Mucosa of descending colon (tissue), 3 donors: ENCODE data around the gene BPIFB4. TPM values are rescaled to one million over a fixed set of nuclear protein-coding genes. Genes with fewer than 3 reads are reported as not detected.

Experiments
- ATAC-seq: fragments of 200-7000 bp; cut with Tn5 transposase; one replicate; pipeline ENCODE4 v1.9.1; 2020; ENCODE audit warnings: mild to moderate bottlenecking, moderate library complexity
- DNase-seq, 3 donors: peaks; one replicate each; pipeline ENCODE4 v3.0.0-alpha.2; 2020
- H3K36me3 ChIP-seq: fragments of 200-600 bp; one replicate; pipeline ENCODE4 v1.8.0; 2021; ENCODE audit warnings: low read depth, mild to moderate bottlenecking
- H3K4me1 ChIP-seq: fragments of 200-600 bp; one replicate; pipeline ENCODE4 v1.8.0; 2021; ENCODE audit warnings: low read depth, mild to moderate bottlenecking
- H3K4me3 ChIP-seq: fragments of 200-600 bp; one replicate; pipeline ENCODE4 v1.8.0; 2021; ENCODE audit warnings: mild to moderate bottlenecking
- H3K9me3 ChIP-seq: fragments of 200-600 bp; one replicate; pipeline ENCODE4 v1.8.0; 2021; ENCODE audit warnings: mild to moderate bottlenecking
- intact Hi-C, 2 donors: fragments of 100-400 bp; cut with DNase I in 1 of 2; cut with micrococcal nuclease in 1 of 2; formaldehyde crosslinking; loops; one replicate each; pipeline versions ENCODE4 v1.11.0 to v1.11.1; 2022; cut with DNase I, micrococcal nuclease
- total RNA-seq, 3 donors: library from RNA; stranded (reverse); fragmentation: NEBNext Ultra II Directional in 2 of 3; extraction: Animal tissue kit (Norgen Biotek cat#: 25700) in 2 of 3; gene quantifications; one replicate each; pipeline versions ENCODE4 v1.2.1 to v1.2.4, GENCODE V29; 2021 to 2023
- TF ChIP-seq, protein P1 (sequence below): fragments of 200-600 bp; IDR thresholded peaks from one replicate; pipeline ENCODE4 v1.8.0; 2022; ENCODE audit warnings: antibody characterized with exemption, mild to moderate bottlenecking
- donor health status: DM: no; HTN: no; CAD: no; lungs with moderate emphysema.
- donor health status: DM: no; HTN: no; CAD: no.
- donor health status: DM: no; HTN: yes; CAD: no.

Gene BPIFB4
- total RNA-seq, 3 donors from 2014 or later: not detected

DNA sequence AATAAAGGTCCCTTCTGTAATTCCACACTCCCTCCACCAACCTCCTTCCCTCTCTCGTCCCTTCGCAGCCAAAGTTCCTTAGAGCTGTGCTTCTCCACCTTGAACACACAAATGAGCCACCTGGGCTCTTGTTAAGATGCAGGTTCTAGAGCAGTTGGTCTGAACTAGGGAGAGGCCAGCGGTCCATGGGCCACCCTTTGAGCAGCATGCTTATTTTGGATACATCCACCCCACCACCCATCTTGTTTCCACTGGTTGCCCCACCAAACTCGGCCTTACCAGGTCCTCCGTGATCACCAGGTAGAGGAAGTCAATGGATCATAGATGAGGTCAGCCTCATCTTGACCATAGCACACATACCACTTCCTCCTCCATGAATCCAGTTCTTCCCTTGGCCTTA, 81.2 kb downstream of the BPIFB4 start:
- Histone ChIP-seq H3K36me3 (no peaks in the 10 kb centered on the region), H3K4me3 (no peak overlapping the region), H3K9me3 (no peaks in the 10 kb centered on the region), H3K4me1 (no peaks in the 10 kb centered on the region)
- TF ChIP-seq, protein P1, sequence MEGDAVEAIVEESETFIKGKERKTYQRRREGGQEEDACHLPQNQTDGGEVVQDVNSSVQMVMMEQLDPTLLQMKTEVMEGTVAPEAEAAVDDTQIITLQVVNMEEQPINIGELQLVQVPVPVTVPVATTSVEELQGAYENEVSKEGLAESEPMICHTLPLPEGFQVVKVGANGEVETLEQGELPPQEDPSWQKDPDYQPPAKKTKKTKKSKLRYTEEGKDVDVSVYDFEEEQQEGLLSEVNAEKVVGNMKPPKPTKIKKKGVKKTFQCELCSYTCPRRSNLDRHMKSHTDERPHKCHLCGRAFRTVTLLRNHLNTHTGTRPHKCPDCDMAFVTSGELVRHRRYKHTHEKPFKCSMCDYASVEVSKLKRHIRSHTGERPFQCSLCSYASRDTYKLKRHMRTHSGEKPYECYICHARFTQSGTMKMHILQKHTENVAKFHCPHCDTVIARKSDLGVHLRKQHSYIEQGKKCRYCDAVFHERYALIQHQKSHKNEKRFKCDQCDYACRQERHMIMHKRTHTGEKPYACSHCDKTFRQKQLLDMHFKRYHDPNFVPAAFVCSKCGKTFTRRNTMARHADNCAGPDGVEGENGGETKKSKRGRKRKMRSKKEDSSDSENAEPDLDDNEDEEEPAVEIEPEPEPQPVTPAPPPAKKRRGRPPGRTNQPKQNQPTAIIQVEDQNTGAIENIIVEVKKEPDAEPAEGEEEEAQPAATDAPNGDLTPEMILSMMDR: no peak
- DNase-seq (no peak), ATAC-seq (no peak)
- intact Hi-C loops: no loop called here

Other genes starting within 250 kb of the BPIFB4 start
- gene EFCAB8, start 220.7 kb upstream of the BPIFB4 start, total RNA-seq: under 1 TPM in 2 of 3 donors, not detected in 1; 0.17 to 0.66 TPM
- gene SUN5, start 75.2 kb upstream of the BPIFB4 start, total RNA-seq: not detected
- not detected for gene BPIFB2, start 71.9 kb upstream of the BPIFB4 start, total RNA-seq
- not detected for gene BPIFB6, start 48.0 kb upstream of the BPIFB4 start, total RNA-seq
- not detected for gene BPIFB3, start 25.7 kb upstream of the BPIFB4 start, total RNA-seq
- not detected for gene BPIFA2, start 88.5 kb downstream of the BPIFB4 start, total RNA-seq
- gene BPIFA3, start 137.7 kb downstream of the BPIFB4 start, total RNA-seq: not detected
- gene BPIFA1, start 156.4 kb downstream of the BPIFB4 start, total RNA-seq: not detected
- not detected for gene BPIFB1, start 203.6 kb downstream of the BPIFB4 start, total RNA-seq